Endothelial cell of umbilical vein (primary cell): Measurements from ENCODE around the gene CWC27.

Experiments
- EZH2 ChIP-seq: IDR thresholded peaks from 2 replicates; pipeline ENCODE4 v1.6.1; 2012; ENCODE audit warnings: borderline replicate concordance, low read depth, mild to moderate bottlenecking, moderate library complexity, low read length, inconsistent platforms; ENCODE audit not compliant: severe bottlenecking
- FOS ChIP-seq: IDR thresholded peaks from 2 replicates; pipeline ENCODE4 v1.6.1; 2011; ENCODE audit warnings: mild to moderate bottlenecking, low read length, moderate library complexity, borderline replicate concordance; ENCODE audit not compliant: insufficient read depth
- GATA2 ChIP-seq: IDR thresholded peaks from 2 replicates; pipeline ENCODE4 v1.7.0; 2011; ENCODE audit warnings: low read depth, mild to moderate bottlenecking, moderate library complexity, mixed read lengths, low read length; ENCODE audit not compliant: insufficient read length, insufficient read depth
- JUN ChIP-seq: IDR thresholded peaks from 2 replicates; pipeline ENCODE4 v1.6.1; 2011; ENCODE audit warnings: borderline replicate concordance, low read depth; ENCODE audit not compliant: insufficient read length, insufficient read depth
- MAX ChIP-seq: IDR thresholded peaks from 2 replicates; pipeline ENCODE4 v1.6.1; 2011; ENCODE audit not compliant: insufficient read depth, insufficient read length
- MYC ChIP-seq: IDR thresholded peaks from one replicate; pipeline ENCODE4 v1.6.1; 2011; ENCODE audit warnings: mild to moderate bottlenecking, low read depth, low read length
- POLR2A ChIP-seq: IDR thresholded peaks from 2 replicates; pipeline ENCODE4 v1.6.1; 2012; ENCODE audit warnings: low read depth, mild to moderate bottlenecking, control low read depth, low read length
- POLR2AphosphoS5 ChIP-seq: IDR thresholded peaks from 2 replicates; pipeline ENCODE4 v1.6.1; 2012; ENCODE audit warnings: low read depth, mild to moderate bottlenecking, control low read depth, low read length, moderate library complexity; ENCODE audit not compliant: insufficient read depth
- TF ChIP-seq, protein P1 (sequence below), 2 donors: IDR thresholded peaks; 1 replicate in 1 of 2; 2 replicates in 1 of 2; pipeline ENCODE4 v1.5.1; 2011; ENCODE audit warnings: low read length in 2 of 2, mild to moderate bottlenecking in 2 of 2, moderate library complexity in 2 of 2, control low read depth in 1 of 2, inconsistent platforms in 1 of 2, low read depth in 1 of 2; ENCODE audit not compliant: insufficient read depth in 1 of 2; ENCODE audit errors: extremely low read depth in 1 of 2

- TF ChIP-seq, protein P1, sequence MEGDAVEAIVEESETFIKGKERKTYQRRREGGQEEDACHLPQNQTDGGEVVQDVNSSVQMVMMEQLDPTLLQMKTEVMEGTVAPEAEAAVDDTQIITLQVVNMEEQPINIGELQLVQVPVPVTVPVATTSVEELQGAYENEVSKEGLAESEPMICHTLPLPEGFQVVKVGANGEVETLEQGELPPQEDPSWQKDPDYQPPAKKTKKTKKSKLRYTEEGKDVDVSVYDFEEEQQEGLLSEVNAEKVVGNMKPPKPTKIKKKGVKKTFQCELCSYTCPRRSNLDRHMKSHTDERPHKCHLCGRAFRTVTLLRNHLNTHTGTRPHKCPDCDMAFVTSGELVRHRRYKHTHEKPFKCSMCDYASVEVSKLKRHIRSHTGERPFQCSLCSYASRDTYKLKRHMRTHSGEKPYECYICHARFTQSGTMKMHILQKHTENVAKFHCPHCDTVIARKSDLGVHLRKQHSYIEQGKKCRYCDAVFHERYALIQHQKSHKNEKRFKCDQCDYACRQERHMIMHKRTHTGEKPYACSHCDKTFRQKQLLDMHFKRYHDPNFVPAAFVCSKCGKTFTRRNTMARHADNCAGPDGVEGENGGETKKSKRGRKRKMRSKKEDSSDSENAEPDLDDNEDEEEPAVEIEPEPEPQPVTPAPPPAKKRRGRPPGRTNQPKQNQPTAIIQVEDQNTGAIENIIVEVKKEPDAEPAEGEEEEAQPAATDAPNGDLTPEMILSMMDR (IDR thresholded peaks at IDR 0.05; ENCODE audit: extremely low read depth in 1 of 2, insufficient read depth in 1 of 2, low read depth in 1 of 2, low read length in 2 of 2), result no peak
- no peak for TF ChIP-seq EZH2
- no peak for TF ChIP-seq POLR2A
- TF ChIP-seq MAX, result no peak
- TF ChIP-seq JUN, result no peak
- TF ChIP-seq MYC, result no peak
- TF ChIP-seq POLR2AphosphoS5, result no peak
- TF ChIP-seq GATA2, result no peak
- TF ChIP-seq FOS, result peak; percentile 7
Measured at GRCh38 chr5:64977779-64978178, 209.0 kb downstream of the CWC27 start.
